ENCODE data around the gene TECTB.
A peak's percentile ranks its signal among the peaks of the same experiment; 100 is the strongest.

TECTB gene

DNA sequence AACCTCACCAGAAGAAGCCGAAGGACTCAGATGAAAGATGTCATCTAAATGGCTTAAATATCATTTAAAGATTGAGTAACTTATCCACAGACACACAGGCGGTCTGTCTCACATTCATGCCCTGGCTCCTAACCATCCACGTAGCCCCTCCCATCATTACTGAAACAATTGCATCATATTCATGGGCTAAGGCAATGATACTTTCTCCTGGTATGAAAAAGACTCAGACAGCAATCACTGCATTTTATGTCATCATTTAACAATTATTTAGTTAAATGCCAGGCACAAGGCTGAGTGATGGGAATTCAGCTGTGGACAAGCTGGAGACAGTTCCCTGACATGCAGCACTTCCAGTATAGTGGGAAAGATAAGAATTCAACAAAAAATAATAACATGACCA, 11.2 kb upstream of the TECTB start:
- DNase-seq (ENCODE audit: low read depth), result peak; percentile 95
- TF ChIP-seq, protein P1, sequence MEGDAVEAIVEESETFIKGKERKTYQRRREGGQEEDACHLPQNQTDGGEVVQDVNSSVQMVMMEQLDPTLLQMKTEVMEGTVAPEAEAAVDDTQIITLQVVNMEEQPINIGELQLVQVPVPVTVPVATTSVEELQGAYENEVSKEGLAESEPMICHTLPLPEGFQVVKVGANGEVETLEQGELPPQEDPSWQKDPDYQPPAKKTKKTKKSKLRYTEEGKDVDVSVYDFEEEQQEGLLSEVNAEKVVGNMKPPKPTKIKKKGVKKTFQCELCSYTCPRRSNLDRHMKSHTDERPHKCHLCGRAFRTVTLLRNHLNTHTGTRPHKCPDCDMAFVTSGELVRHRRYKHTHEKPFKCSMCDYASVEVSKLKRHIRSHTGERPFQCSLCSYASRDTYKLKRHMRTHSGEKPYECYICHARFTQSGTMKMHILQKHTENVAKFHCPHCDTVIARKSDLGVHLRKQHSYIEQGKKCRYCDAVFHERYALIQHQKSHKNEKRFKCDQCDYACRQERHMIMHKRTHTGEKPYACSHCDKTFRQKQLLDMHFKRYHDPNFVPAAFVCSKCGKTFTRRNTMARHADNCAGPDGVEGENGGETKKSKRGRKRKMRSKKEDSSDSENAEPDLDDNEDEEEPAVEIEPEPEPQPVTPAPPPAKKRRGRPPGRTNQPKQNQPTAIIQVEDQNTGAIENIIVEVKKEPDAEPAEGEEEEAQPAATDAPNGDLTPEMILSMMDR (conservative IDR thresholded peaks at IDR 0.05; ENCODE audit: low read length), result no peak
- no peak overlapping the region for H3K4me3 ChIP-seq (ENCODE audit: low read length)

DNA sequence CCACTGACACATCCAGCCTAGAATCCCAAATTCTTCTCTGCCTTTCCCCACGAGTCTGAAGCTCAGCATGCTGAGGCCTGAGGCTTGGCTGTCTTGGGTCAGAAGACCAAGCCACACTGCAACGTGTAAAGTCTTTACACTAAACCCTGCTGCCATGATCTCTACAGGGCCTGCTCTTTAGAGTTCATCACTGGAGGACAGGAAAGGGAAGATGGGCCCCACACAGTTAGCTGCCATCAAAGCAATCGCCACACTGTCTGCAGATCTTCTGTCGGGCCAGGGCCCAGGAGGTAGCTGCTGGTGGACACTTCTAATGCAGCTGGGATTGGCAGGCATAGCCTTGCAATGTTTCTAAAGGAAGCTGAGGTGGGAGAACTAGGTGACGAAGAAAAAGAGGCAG, 8.4 kb upstream of the TECTB start:
- TF ChIP-seq, protein P1 (conservative IDR thresholded peaks at IDR 0.05; ENCODE audit: low read length), result no peak
- no peak for DNase-seq (ENCODE audit: low read depth)
- H3K4me3 ChIP-seq (ENCODE audit: low read length), result no peak overlapping the region

DNA sequence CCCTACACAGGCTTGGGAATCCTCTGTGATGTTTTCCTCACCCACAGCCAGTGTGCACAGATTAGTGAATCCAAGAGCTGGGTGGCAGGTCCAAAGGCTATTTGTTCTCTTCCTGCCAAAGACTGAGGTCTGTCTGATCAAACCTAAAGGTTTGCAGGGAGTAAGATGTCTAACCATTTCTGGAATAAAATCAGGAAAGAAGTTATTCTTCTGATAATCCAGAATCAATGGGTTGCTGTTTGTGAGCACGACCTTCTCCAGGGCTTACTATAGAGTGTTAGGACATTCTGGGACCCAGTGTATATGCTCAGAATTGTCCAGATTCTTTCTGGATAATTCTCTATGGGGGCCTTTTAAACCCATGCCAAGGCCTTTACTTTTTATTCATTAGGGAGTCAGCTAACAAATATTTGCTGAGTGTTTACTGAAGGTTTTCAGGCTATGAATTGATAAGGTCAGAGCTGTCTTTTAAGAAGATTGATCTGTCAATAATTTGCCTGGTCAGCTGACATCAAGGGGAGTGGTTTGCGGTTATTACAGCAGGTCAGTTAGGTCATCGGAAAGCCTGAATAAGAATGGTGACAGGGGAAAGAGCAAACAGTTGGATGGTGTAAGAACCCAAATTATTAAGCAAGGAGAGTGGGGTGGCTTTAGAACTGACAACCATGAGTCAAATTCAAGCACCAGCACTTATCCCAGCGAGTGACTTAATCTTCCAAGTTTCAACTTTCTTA, 7.5 kb upstream of the TECTB start:
- no peak for DNase-seq (ENCODE audit: low read depth)
- TF ChIP-seq, protein P1 (conservative IDR thresholded peaks at IDR 0.05; ENCODE audit: low read length), result no peak
- H3K4me3 ChIP-seq (ENCODE audit: low read length), result no peak overlapping the region

DNA sequence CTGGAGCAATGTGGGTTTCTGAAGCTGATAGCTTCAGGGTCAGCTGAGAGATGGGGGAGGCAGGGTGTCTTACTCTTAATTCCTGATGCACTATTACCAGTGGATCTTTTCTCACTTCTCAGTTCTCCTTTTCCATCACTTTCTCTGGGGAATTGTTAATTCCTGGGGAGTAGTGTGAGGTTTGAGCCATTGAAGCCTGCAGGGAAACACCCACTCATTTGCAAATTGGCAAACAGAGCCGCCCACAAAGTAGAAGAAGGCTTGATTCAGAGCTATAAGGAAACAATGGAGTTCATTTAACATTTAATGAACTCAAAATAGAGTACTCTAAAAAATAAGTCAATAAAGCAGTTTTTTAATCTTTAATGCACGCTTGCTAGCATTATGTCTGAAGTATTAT, 4.3 kb upstream of the TECTB start:
- no peak overlapping the region for H3K4me3 ChIP-seq (ENCODE audit: low read length)
- TF ChIP-seq, protein P1 (conservative IDR thresholded peaks at IDR 0.05; ENCODE audit: low read length), result no peak
- DNase-seq (ENCODE audit: low read depth), result no peak

DNA sequence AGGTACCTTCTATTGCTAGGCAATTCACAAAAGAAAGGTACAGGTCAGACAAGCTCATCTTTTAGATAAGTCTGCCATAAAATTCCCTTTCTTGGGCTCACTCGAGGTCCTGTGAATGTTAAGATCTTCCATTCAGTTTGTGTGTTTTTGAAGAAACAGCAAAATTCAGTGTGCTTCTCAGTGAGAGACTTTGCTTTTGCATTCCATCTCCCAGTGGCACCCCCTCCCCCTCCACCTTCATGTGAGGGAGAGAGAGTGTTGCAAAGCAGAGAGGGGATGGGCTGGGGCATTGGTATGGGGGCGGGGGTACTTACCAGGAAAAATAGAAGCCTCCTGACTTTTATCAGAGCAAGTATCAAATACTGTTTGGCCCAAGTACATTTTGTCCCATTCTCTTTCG, 3.8 kb upstream of the TECTB start:
- no peak for DNase-seq (ENCODE audit: low read depth)
- H3K4me3 ChIP-seq (ENCODE audit: low read length), result no peak overlapping the region
- TF ChIP-seq, protein P1 (conservative IDR thresholded peaks at IDR 0.05; ENCODE audit: low read length), result no peak

DNA sequence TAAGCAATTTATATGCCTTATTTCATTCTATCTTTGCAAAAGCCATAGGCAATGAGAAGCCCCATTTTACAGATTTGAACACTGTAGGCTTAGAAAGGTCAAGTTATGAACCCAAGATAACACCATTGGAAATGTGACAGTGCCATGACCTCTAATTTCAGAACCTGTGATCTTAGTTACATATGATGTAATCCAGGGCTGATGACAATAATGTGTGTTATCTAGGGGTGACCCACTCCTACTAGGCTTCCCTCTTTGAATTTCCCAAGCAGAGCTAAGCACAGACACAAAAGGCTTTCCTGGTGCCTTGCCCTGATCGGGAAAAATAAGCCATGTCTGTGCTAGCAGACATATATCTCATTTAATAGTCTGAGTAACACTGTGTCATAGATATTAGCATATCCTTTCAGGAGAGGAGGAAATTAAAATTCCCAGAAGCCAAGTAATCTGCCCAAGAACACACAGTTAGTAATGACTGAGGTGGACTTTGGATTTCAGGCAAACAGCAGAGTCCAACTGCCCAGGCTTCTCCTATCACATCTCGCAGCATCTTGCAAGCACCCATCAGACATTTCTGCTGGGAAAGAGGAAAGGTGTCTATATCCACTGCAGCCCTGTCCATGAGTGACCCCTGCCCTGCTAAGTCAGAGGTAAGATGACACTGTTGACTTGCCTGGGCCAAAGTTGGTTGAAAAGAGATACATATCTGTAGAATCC, 2.8 kb upstream of the TECTB start:
- TF ChIP-seq, protein P1 (conservative IDR thresholded peaks at IDR 0.05; ENCODE audit: low read length), result no peak
- no peak overlapping the region for H3K4me3 ChIP-seq (ENCODE audit: low read length)
- DNase-seq (ENCODE audit: low read depth), result no peak

DNA sequence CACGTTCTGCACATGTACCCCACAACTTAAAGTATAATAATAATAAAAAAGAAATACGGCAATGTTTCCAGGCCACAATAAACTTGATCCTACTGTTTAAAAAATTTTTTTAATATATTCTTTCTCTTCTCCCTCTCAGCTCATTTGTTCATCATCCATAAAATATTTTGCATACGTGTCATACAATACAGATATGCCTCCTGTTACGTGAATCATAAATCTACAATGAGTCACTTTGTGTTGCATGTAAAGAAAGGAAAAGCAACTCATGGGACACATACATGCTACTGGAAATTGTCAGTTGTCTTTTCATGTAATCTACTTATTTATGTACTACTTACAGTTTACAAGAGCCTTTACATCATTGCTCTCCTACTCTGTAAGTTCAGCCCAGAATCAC, 1.1 kb upstream of the TECTB start:
- H3K4me3 ChIP-seq (ENCODE audit: low read length), result no peak overlapping the region
- TF ChIP-seq, protein P1 (conservative IDR thresholded peaks at IDR 0.05; ENCODE audit: low read length), result no peak
- DNase-seq (ENCODE audit: low read depth), result no peak

Measured in AG10803 (cell line).